GM18505 (cell line): ENCODE measurements around the gene SERPINB8.
A peak's percentile ranks its signal among the peaks of the same experiment; 100 is the strongest.

Experiments used
- ATAC-seq: cut with Tn5 transposase; IDR thresholded peaks from one replicate; pipeline ENCODE4 v1.9.1; 2021; ENCODE audit not compliant: unreplicated experiment
- POLR2A ChIP-seq: IDR thresholded peaks from 4 replicates; pipeline ENCODE4 v1.6.1; 2011; ENCODE audit warnings: borderline replicate concordance; ENCODE audit not compliant: insufficient read depth, insufficient read length; ENCODE audit errors: extremely low read depth

The SERPINB8 gene

GRCh38 chr18:64019922-64020756 is 50.3 kb downstream of the SERPINB8 start:
- no peak for TF ChIP-seq POLR2A
- no peak for ATAC-seq

- ATAC-seq, result no peak
- TF ChIP-seq POLR2A, result no peak
Observed at GRCh38 chr18:64026350-64026749, 56.5 kb downstream of the SERPINB8 start.

- ATAC-seq, result peak; percentile 77
- no peak for TF ChIP-seq POLR2A
Observed at GRCh38 chr18:64027931-64028695, 58.2 kb downstream of the SERPINB8 start.

GRCh38 chr18:64029096-64029495 is 59.2 kb downstream of the SERPINB8 start:
- no peak for ATAC-seq
- no peak for TF ChIP-seq POLR2A

GRCh38 chr18:64031411-64031810 is 61.5 kb downstream of the SERPINB8 start:
- TF ChIP-seq POLR2A, result no peak
- ATAC-seq, result no peak

- ATAC-seq, result no peak
- TF ChIP-seq POLR2A, result no peak
Observed at GRCh38 chr18:64032312-64032711, 62.4 kb downstream of the SERPINB8 start.

- peak; percentile 83 for ATAC-seq
- no peak for TF ChIP-seq POLR2A
Observed at GRCh38 chr18:64037812-64038414, 68.0 kb downstream of the SERPINB8 start.
